Neuronal stem cell (in vitro differentiated cells): ENCODE results near the gene UGT1A6.
A peak's percentile ranks its signal among the peaks of the same experiment; 100 is the strongest.

Experiments used
- DNase-seq: peaks from one replicate; pipeline ENCODE4 v3.0.0-alpha.2; 2013; ENCODE audit warnings: low spot score
- H2AFZ ChIP-seq: one replicate; pipeline ENCODE4 v1.6.1; 2013; ENCODE audit warnings: mild to moderate bottlenecking, low read length, inconsistent platforms
- H2AK5ac ChIP-seq: 2 replicates; pipeline ENCODE4 v1.6.1; 2013; ENCODE audit warnings: low read depth, mild to moderate bottlenecking, inconsistent platforms, low read length, moderate library complexity, mixed read lengths
- H2BK120ac ChIP-seq: 2 replicates; pipeline ENCODE4 v1.6.1; 2013; ENCODE audit warnings: low read depth, mild to moderate bottlenecking, inconsistent platforms, low read length, moderate library complexity, mixed read lengths
- H2BK12ac ChIP-seq: one replicate; pipeline ENCODE4 v1.6.1; 2013; ENCODE audit warnings: low read length, inconsistent platforms
- H2BK15ac ChIP-seq: 2 replicates; pipeline ENCODE4 v1.6.1; 2013; ENCODE audit warnings: mild to moderate bottlenecking, low read length, inconsistent platforms, mixed read lengths
- H2BK5ac ChIP-seq: one replicate; pipeline ENCODE4 v1.6.1; 2013; ENCODE audit warnings: inconsistent platforms, mild to moderate bottlenecking, low read length, moderate library complexity
- H3K14ac ChIP-seq: one replicate; pipeline ENCODE4 v1.6.1; 2013; ENCODE audit warnings: low read length, inconsistent platforms
- H3K18ac ChIP-seq: 2 replicates; pipeline ENCODE4 v1.6.1; 2013; ENCODE audit warnings: low read length, inconsistent platforms
- H3K23ac ChIP-seq: 2 replicates; pipeline ENCODE4 v1.6.1; 2013; ENCODE audit warnings: low read depth, mild to moderate bottlenecking, mixed read lengths, low read length, inconsistent platforms; ENCODE audit not compliant: poor library complexity
- H3K27ac ChIP-seq: replicated peaks from 3 replicates; pipeline ENCODE4 v1.5.1; 2013; ENCODE audit warnings: low read length, inconsistent platforms
- H3K27me3 ChIP-seq, 3 experiments: 2 replicates each; pipeline ENCODE4 v1.6.1; 2013; ENCODE audit warnings: low read length in 3 of 3, mild to moderate bottlenecking in 2 of 3, inconsistent platforms in 1 of 3, low read depth in 1 of 3, mixed read lengths in 1 of 3, moderate library complexity in 1 of 3; ENCODE audit not compliant: control insufficient read depth in 3 of 3, insufficient read depth in 3 of 3
- H3K36me3 ChIP-seq, 2 donors: replicated peaks in 1 of 2; 2 replicates each; pipeline ENCODE4 v1.6.1; 2013; ENCODE audit warnings: low read length in 2 of 2; ENCODE audit not compliant: control insufficient read depth in 2 of 2, insufficient read depth in 2 of 2
- H3K4ac ChIP-seq: 2 replicates; pipeline ENCODE4 v1.6.1; 2013; ENCODE audit warnings: inconsistent platforms, mild to moderate bottlenecking, low read length, moderate library complexity
- H3K4me1 ChIP-seq, 2 donors: 1 replicate in 1 of 2; 2 replicates in 1 of 2; pipeline ENCODE4 v1.6.1; 2013; ENCODE audit warnings: low read length in 2 of 2, low read depth in 1 of 2; ENCODE audit not compliant: control insufficient read depth in 2 of 2, insufficient read depth in 1 of 2
- H3K4me2 ChIP-seq: one replicate; pipeline ENCODE4 v1.6.1; 2013; ENCODE audit warnings: mild to moderate bottlenecking, low read length, inconsistent platforms; ENCODE audit not compliant: insufficient read depth, poor library complexity, severe bottlenecking
- H3K4me3 ChIP-seq, 2 donors: 2 replicates each; pipeline ENCODE4 v1.5.1; 2013; ENCODE audit warnings: low read length in 2 of 2, mild to moderate bottlenecking in 2 of 2, inconsistent platforms in 1 of 2, moderate library complexity in 1 of 2
- H3K79me1 ChIP-seq: one replicate; pipeline ENCODE4 v1.6.1; 2013; ENCODE audit warnings: low read depth, mild to moderate bottlenecking, inconsistent platforms, low read length, moderate library complexity
- H3K9ac ChIP-seq: one replicate; pipeline ENCODE4 v1.6.1; 2013; ENCODE audit warnings: mild to moderate bottlenecking, low read depth, low read length, inconsistent platforms; ENCODE audit not compliant: poor library complexity
- H3K9me3 ChIP-seq, 2 donors: replicated peaks in 1 of 2; 2 replicates each; pipeline versions ENCODE3 to v1.6.1; 2013; ENCODE audit warnings: low read length in 2 of 2, mild to moderate bottlenecking in 2 of 2, inconsistent platforms in 1 of 2, low read depth in 1 of 2, mixed read lengths in 1 of 2, moderate library complexity in 1 of 2; ENCODE audit not compliant: control insufficient read depth in 2 of 2, insufficient read depth in 1 of 2
- H4K8ac ChIP-seq: one replicate; pipeline ENCODE4 v1.6.1; 2013; ENCODE audit warnings: low read depth, mild to moderate bottlenecking, inconsistent platforms, low read length, moderate library complexity
- H4K91ac ChIP-seq: one replicate; pipeline ENCODE4 v1.6.1; 2013; ENCODE audit warnings: low read length, low read depth, mild to moderate bottlenecking, inconsistent platforms; ENCODE audit not compliant: poor library complexity
- WGBS, 2 donors: extraction: QIAGEN DNeasy Blood & Tissue Kit; methylation state at CpG; one replicate each; pipeline ENCODE4 v1.1.7; 2013; ENCODE audit warnings: missing lambda C conversion rate in 2 of 2, mixed read lengths in 1 of 2; ENCODE audit not compliant: insufficient read length in 2 of 2, insufficient replicate concordance in 1 of 2; ENCODE audit errors: extremely low coverage in 2 of 2; 5-methylcytosine and 5-hydroxymethylcytosine counted together

UGT1A6 gene

DNA sequence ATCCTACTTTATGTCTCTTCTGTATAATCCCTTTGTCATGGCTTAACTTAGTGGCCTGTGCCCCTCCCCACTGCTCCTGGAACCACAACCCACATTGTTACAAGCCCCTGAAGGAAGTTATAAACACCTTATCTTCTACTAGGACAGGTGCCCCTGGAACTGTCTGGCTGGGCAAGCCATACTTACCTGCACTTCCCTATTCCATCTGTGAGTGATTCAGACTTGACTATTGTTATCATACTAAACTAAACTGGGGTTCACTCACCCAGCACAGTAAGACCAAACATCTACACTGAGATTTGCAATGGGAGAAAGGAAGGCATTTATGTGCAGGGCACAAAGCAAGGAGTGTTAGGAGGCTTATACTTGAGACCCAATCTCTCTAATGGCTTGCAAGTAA is 3.7 kb upstream of the UGT1A6 start:
- Histone ChIP-seq H3K27me3 (no peaks in the 10 kb centered on the region), H2BK15ac (no peak overlapping the region), H3K9me3 (no peaks in the 10 kb centered on the region), H3K4me3 (no peak overlapping the region), H3K14ac (no peak overlapping the region), H4K91ac (no peak overlapping the region), H2BK12ac (no peak overlapping the region), H3K4me2 (no peak overlapping the region), H3K23ac (no peak overlapping the region), H2AFZ (peak overlapping the region; percentile 44), H3K9ac (no peak overlapping the region), H2BK5ac (no peak overlapping the region), H3K27ac (no peak overlapping the region), H4K8ac (no peak overlapping the region), H3K4ac (no peak overlapping the region), H2AK5ac (no peak overlapping the region), H2BK120ac (no peak overlapping the region), H3K18ac (no peak overlapping the region), H3K4me1 (no peaks in the 10 kb centered on the region), H3K79me1 (no peaks in the 10 kb centered on the region), H3K36me3 (no peaks in the 10 kb centered on the region)
- DNase-seq = no peak

- no peak overlapping the region for H3K4ac ChIP-seq
- H3K79me1 ChIP-seq = no peaks in the 10 kb centered on the region
- H4K8ac ChIP-seq = no peak overlapping the region
- no peaks in the 10 kb centered on the region for H3K4me1 ChIP-seq
- no peaks in the 10 kb centered on the region for H3K36me3 ChIP-seq
- no peak overlapping the region for H2BK15ac ChIP-seq
- H3K27ac ChIP-seq = no peak overlapping the region
- no peak overlapping the region for H3K23ac ChIP-seq
- H3K14ac ChIP-seq = no peak overlapping the region
- H3K9ac ChIP-seq = no peak overlapping the region
- H3K9me3 ChIP-seq = no peaks in the 10 kb centered on the region
- H2BK12ac ChIP-seq = no peak overlapping the region
- H2BK5ac ChIP-seq = no peak overlapping the region
- H2BK120ac ChIP-seq = no peak overlapping the region
- no peak overlapping the region for H4K91ac ChIP-seq
- no peak overlapping the region for H3K18ac ChIP-seq
- no peak overlapping the region for H2AK5ac ChIP-seq
- peak overlapping the region; percentile 44 for H2AFZ ChIP-seq
- no CpG with 5 or more reads among the region's 3 CpGs for WGBS, 2 donors
- no peak for DNase-seq
- no peak overlapping the region for H3K4me3 ChIP-seq
- H3K27me3 ChIP-seq = no peaks in the 10 kb centered on the region
- no peak overlapping the region for H3K4me2 ChIP-seq
Observed at GRCh38 chr2:233689501-233689900, 3.2 kb upstream of the UGT1A6 start.

- Histone ChIP-seq H4K91ac (no peak overlapping the region), H2BK15ac (no peak overlapping the region), H3K9ac (no peak overlapping the region), H3K4ac (no peak overlapping the region), H3K79me1 (no peaks in the 10 kb centered on the region), H2BK5ac (no peak overlapping the region), H3K4me3 (no peak overlapping the region), H3K27ac (no peak overlapping the region), H4K8ac (no peak overlapping the region), H3K23ac (no peak overlapping the region), H3K27me3 (no peaks in the 10 kb centered on the region), H3K4me2 (no peak overlapping the region), H3K9me3 (no peaks in the 10 kb centered on the region), H2BK120ac (no peak overlapping the region), H3K4me1 (no peaks in the 10 kb centered on the region), H3K36me3 (no peaks in the 10 kb centered on the region), H3K18ac (no peak overlapping the region), H2AK5ac (no peak overlapping the region), H2AFZ (no peak overlapping the region), H2BK12ac (no peak overlapping the region), H3K14ac (no peak overlapping the region)
- DNase-seq = no peak
- no CpG with 5 or more reads among the region's 4 CpGs for WGBS, 2 donors
Observed at GRCh38 chr2:233690444-233690843, 2.2 kb upstream of the UGT1A6 start.

GRCh38 chr2:233691443-233692433 is 952 bp upstream of the UGT1A6 start:
- Histone ChIP-seq H2AK5ac (no peak overlapping the region), H2BK12ac (peak overlapping the region; percentile 7), H2BK15ac (no peak overlapping the region), H2BK5ac (no peak overlapping the region), H3K4me2 (no peak overlapping the region), H3K27me3 (no peaks in the 10 kb centered on the region), H3K9ac (no peak overlapping the region), H3K9me3 (no peaks in the 10 kb centered on the region), H3K36me3 (no peaks in the 10 kb centered on the region), H2BK120ac (no peak overlapping the region), H4K8ac (no peak overlapping the region), H3K18ac (peak overlapping the region; percentile 13), H3K23ac (no peak overlapping the region), H2AFZ (no peak overlapping the region), H3K79me1 (no peaks in the 10 kb centered on the region), H3K27ac (no peak overlapping the region), H3K4me3 (no peak overlapping the region), H3K4me1 (no peaks in the 10 kb centered on the region), H3K4ac (no peak overlapping the region), H4K91ac (no peak overlapping the region), H3K14ac (no peak overlapping the region)
- no CpG with 5 or more reads among the region's 11 CpGs for WGBS, 2 donors
- no peak for DNase-seq
